HG02759 (cell line): Measurements from ENCODE around the gene LHX8.
"Not testable (repeated sequence)": the region's sequence is repeated elsewhere in the genome, so short reads cannot be mapped to it uniquely, and the experiment has no call there.

Experiments used
- ATAC-seq: cut with Tn5 transposase; IDR thresholded peaks from one replicate; pipeline ENCODE4 v1.9.1; 2021; ENCODE audit warnings: mild to moderate bottlenecking, moderate library complexity; ENCODE audit not compliant: unreplicated experiment

The LHX8 gene

GRCh38 chr1:75133750-75134646 lies at the start of gene LHX8:
Gene LHX8, plus strand, starts transcription at chr1:75134388. Its CDS starts 2,227 bp downstream, at chr1:75136615.
- no peak for ATAC-seq

GRCh38 chr1:75085931-75086330 lies 48.3 kb upstream of the LHX8 start:
- no peak for ATAC-seq

GRCh38 chr1:75087278-75087677 lies 46.9 kb upstream of the LHX8 start:
- no peak for ATAC-seq

GRCh38 chr1:75092141-75092540 lies 42.0 kb upstream of the LHX8 start:
- no peak for ATAC-seq

- ATAC-seq, result no peak
These were observed 36.5 kb upstream of the LHX8 start for GRCh38 chr1:75097654-75098053.

- no peak for ATAC-seq
These were observed 34.6 kb upstream of the LHX8 start for GRCh38 chr1:75099581-75099980.

- ATAC-seq, result no peak
These were observed 33.6 kb upstream of the LHX8 start for GRCh38 chr1:75100481-75101092.

GRCh38 chr1:75112362-75112951 lies 21.7 kb upstream of the LHX8 start:
- ATAC-seq, result not testable (repeated sequence)

GRCh38 chr1:75115654-75116053 lies 18.5 kb upstream of the LHX8 start:
- no peak for ATAC-seq

GRCh38 chr1:75123756-75124155 lies 10.4 kb upstream of the LHX8 start:
- ATAC-seq, result no peak

- no peak for ATAC-seq
These were observed 9.7 kb upstream of the LHX8 start for GRCh38 chr1:75124510-75124909.

GRCh38 chr1:75125161-75125726 lies 8.9 kb upstream of the LHX8 start:
- no peak for ATAC-seq

GRCh38 chr1:75126611-75127101 lies 7.5 kb upstream of the LHX8 start:
- no peak for ATAC-seq

- ATAC-seq, result no peak
These were observed 6.1 kb upstream of the LHX8 start for GRCh38 chr1:75127916-75128717.

- ATAC-seq, result no peak
These were observed 4.6 kb upstream of the LHX8 start for GRCh38 chr1:75129660-75129982.

- no peak for ATAC-seq
These were observed 4.0 kb upstream of the LHX8 start for GRCh38 chr1:75129983-75130789.

GRCh38 chr1:75130865-75131564 lies 3.2 kb upstream of the LHX8 start:
- ATAC-seq, result no peak

GRCh38 chr1:75131565-75132241 lies 2.5 kb upstream of the LHX8 start:
- no peak for ATAC-seq
